HL-60 (cell line): ENCODE measurements around the gene PSMB5.

ENCODE experiments used
- DNase-seq, 2 experiments: peaks; one replicate each; pipeline ENCODE4 v3.0.0-alpha.2; 2010 to 2020; ENCODE audit warnings: low read depth in 1 of 2, low spot score in 1 of 2
- H3K27ac ChIP-seq: fragments of 250-450 bp; sonication (Bioruptor Pico); replicated peaks from 2 replicates; pipeline ENCODE4 v1.5.1; 2020; ENCODE audit warnings: mild to moderate bottlenecking, moderate library complexity
- H3K27me3 ChIP-seq: fragments of 250-450 bp; sonication (Bioruptor Pico); 2 replicates; pipeline ENCODE4 v1.5.1; 2021; ENCODE audit warnings: mild to moderate bottlenecking, moderate library complexity; ENCODE audit not compliant: insufficient read depth, poor library complexity, severe bottlenecking
- H3K4me3 ChIP-seq: replicated peaks from 2 replicates; pipeline ENCODE4 v1.5.1; 2011; ENCODE audit warnings: mild to moderate bottlenecking, control low read depth, low read length; ENCODE audit not compliant: insufficient read depth
- CTCF ChIP-seq: IDR thresholded peaks from one replicate; pipeline ENCODE4 v1.5.1; 2011; ENCODE audit warnings: low read length, control low read depth, inconsistent platforms; ENCODE audit not compliant: insufficient read depth
- GABPA ChIP-seq: IDR thresholded peaks from 2 replicates; pipeline ENCODE4 v1.6.1; 2012; ENCODE audit warnings: low read depth
- POLR2AphosphoS5 ChIP-seq: IDR thresholded peaks from 2 replicates; pipeline ENCODE4 v1.6.1; 2012; ENCODE audit warnings: low read depth
- REST ChIP-seq: IDR thresholded peaks from 2 replicates; pipeline ENCODE4 v1.6.1; 2012; ENCODE audit warnings: low read depth; ENCODE audit not compliant: insufficient replicate concordance
- SPI1 ChIP-seq: IDR thresholded peaks from 2 replicates; pipeline ENCODE4 v1.6.1; 2012; ENCODE audit warnings: low read depth, mild to moderate bottlenecking, borderline replicate concordance

Gene PSMB5

GRCh38 chr14:23052182-23052623, 17.5 kb upstream of the PSMB5 start:
- DNase-seq, result no peak
- TF ChIP-seq SPI1 (no peak), POLR2AphosphoS5 (no peak), GABPA (no peak), CTCF (no peak), REST (no peak)
- no peak overlapping the region for H3K4me3 ChIP-seq

GRCh38 chr14:23051141-23052057, 16.7 kb upstream of the PSMB5 start:
- no peak for TF ChIP-seq CTCF
- no peak for TF ChIP-seq GABPA
- no peak for TF ChIP-seq REST
- TF ChIP-seq SPI1, result no peak
- TF ChIP-seq POLR2AphosphoS5, result no peak
- Histone ChIP-seq H3K4me3 (no peak overlapping the region), H3K27me3 (no peaks in the 10 kb centered on the region), H3K27ac (no peak overlapping the region)
- no peak for DNase-seq

More at GRCh38 chr14:23052182-23052623, 17.5 kb upstream of the PSMB5 start:
- H3K27ac ChIP-seq, result no peak overlapping the region
- no peaks in the 10 kb centered on the region for H3K27me3 ChIP-seq

GRCh38 chr14:23049011-23049410, 14.3 kb upstream of the PSMB5 start:
- TF ChIP-seq CTCF (no peak), POLR2AphosphoS5 (no peak), GABPA (no peak), REST (no peak), SPI1 (no peak)
- DNase-seq, result no peak
- no peak overlapping the region for H3K4me3 ChIP-seq
- no peak overlapping the region for H3K27ac ChIP-seq
- no peaks in the 10 kb centered on the region for H3K27me3 ChIP-seq
